ENCODE data around the gene NHEJ1. TPM values are rescaled to one million over a fixed set of nuclear protein-coding genes. Genes with fewer than 3 reads are reported as not detected.

Gene NHEJ1
- total and polyA plus RNA-seq, 11 donors, result 3.7 to 17.0 (median 8.0) TPM

GRCh38 chr2:219123356-219124135 is 37.1 kb downstream of the NHEJ1 start:
- peaks cover 0 to 39% (median 18%) of the 10 kb centered on the region in 12 donors for H3K4me1 ChIP-seq
- ATAC-seq, result no peak
- 87 to 93% (median 92%) methylated on average over 8 of the region's 8 CpGs for WGBS, 4 donors
- no peak overlapping the region for H3K4me3 ChIP-seq
- no peaks in the 10 kb centered on the region for H3K27me3 ChIP-seq
- no peaks in the 10 kb centered on the region for H3K36me3 ChIP-seq
- TF ChIP-seq, protein P1, sequence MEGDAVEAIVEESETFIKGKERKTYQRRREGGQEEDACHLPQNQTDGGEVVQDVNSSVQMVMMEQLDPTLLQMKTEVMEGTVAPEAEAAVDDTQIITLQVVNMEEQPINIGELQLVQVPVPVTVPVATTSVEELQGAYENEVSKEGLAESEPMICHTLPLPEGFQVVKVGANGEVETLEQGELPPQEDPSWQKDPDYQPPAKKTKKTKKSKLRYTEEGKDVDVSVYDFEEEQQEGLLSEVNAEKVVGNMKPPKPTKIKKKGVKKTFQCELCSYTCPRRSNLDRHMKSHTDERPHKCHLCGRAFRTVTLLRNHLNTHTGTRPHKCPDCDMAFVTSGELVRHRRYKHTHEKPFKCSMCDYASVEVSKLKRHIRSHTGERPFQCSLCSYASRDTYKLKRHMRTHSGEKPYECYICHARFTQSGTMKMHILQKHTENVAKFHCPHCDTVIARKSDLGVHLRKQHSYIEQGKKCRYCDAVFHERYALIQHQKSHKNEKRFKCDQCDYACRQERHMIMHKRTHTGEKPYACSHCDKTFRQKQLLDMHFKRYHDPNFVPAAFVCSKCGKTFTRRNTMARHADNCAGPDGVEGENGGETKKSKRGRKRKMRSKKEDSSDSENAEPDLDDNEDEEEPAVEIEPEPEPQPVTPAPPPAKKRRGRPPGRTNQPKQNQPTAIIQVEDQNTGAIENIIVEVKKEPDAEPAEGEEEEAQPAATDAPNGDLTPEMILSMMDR (IDR thresholded peaks at IDR 0.05), result no peak
- TF ChIP-seq POLR2A (IDR thresholded peaks at IDR 0.05), result no peak
- H3K27ac ChIP-seq, result no peak overlapping the region
- intact Hi-C loops (cut with DNase I), result loop anchor here in 2 of 10 donors (5.0 to 10.0 kb wide), 2 partner anchors 51 to 249 kb away; no protein-coding TSS in a partner anchor
- no peaks in the 10 kb centered on the region for H3K9me3 ChIP-seq
- DNase-seq, result no peak

GRCh38 chr2:219122202-219122980 is 38.2 kb downstream of the NHEJ1 start:
- H3K27ac ChIP-seq, result no peak overlapping the region
- peaks cover 0 to 41% (median 20%) of the 10 kb centered on the region in 12 donors for H3K4me1 ChIP-seq
- H3K4me3 ChIP-seq, result no peak overlapping the region
- H3K9me3 ChIP-seq, result no peaks in the 10 kb centered on the region
- intact Hi-C loops (cut with DNase I), result loop anchor here in 2 of 10 donors (5.0 to 10.0 kb wide), 2 partner anchors 50 to 248 kb away; no protein-coding TSS in a partner anchor
- no peak for TF ChIP-seq POLR2A (IDR thresholded peaks at IDR 0.05)
- DNase-seq (no peak), ATAC-seq (no peak)
- WGBS, 4 donors, result 85 to 92% (median 89%) methylated on average over 5 of the region's 5 CpGs
- H3K36me3 ChIP-seq, result no peaks in the 10 kb centered on the region
- H3K27me3 ChIP-seq, result no peaks in the 10 kb centered on the region

GRCh38 chr2:219120082-219120481 is 40.5 kb downstream of the NHEJ1 start:
- H3K36me3 ChIP-seq, result no peaks in the 10 kb centered on the region
- no peaks in the 10 kb centered on the region for H3K9me3 ChIP-seq
- H3K27ac ChIP-seq, result no peak overlapping the region
- H3K4me3 ChIP-seq, result no peak overlapping the region
- no peaks in the 10 kb centered on the region for H3K27me3 ChIP-seq
- peaks cover 0 to 27% (median 13%) of the 10 kb centered on the region in 12 donors for H3K4me1 ChIP-seq
- intact Hi-C loops (cut with DNase I), result loop anchor here in 2 of 10 donors (5.0 to 10.0 kb wide), 2 partner anchors 48 to 245 kb away; no protein-coding TSS in a partner anchor
- ATAC-seq (no peak), DNase-seq (no peak)
- TF ChIP-seq POLR2A (IDR thresholded peaks at IDR 0.05), result no peak
- TF ChIP-seq, protein P1 (IDR thresholded peaks at IDR 0.05), result no peak

GRCh38 chr2:219119422-219120043 is 41.1 kb downstream of the NHEJ1 start:
- intact Hi-C loops (cut with DNase I), result loop anchor here (1.0 to 10.0 kb wide), 8 partner anchors 42 to 245 kb away; no protein-coding TSS in a partner anchor
- 54 to 58% (median 56%) methylated on average over 7 of the region's 7 CpGs for WGBS, 4 donors
- peak; percentile 57 to 72 (median 62) for DNase-seq

More at GRCh38 chr2:219119422-219120043, 41.1 kb downstream of the NHEJ1 start:
- Histone ChIP-seq H3K27ac (no peak overlapping the region), H3K27me3 (no peaks in the 10 kb centered on the region), H3K36me3 (no peaks in the 10 kb centered on the region), H3K4me1 (peaks cover 0 to 21% (median 9%) of the 10 kb centered on the region in 12 donors), H3K9me3 (no peaks in the 10 kb centered on the region), H3K4me3 (no peak overlapping the region)
- TF ChIP-seq, protein P1 (IDR thresholded peaks at IDR 0.05), result peak; percentile 51 to 84 (median 72)
- TF ChIP-seq POLR2A (IDR thresholded peaks at IDR 0.05), result no peak
- ATAC-seq, result peak in 3 of 4 donors; percentile 67 to 79 (median 71)

All from heart left ventricle (tissue), 16 donors.